IMR-90 (cell line): ENCODE measurements around the gene ZNF793. TPM values are rescaled to one million over a fixed set of nuclear protein-coding genes. Genes with fewer than 3 reads are reported as not detected.

Experiments used
- ATAC-seq: fragments of 200-7000 bp; cut with Tn5 transposase; 2 replicates; pipeline ENCODE4 v1.9.1; 2020; ENCODE audit warnings: low read depth, mild to moderate bottlenecking, moderate library complexity
- BruUV-seq: library from RNA; stranded (reverse); fragments of 400-500 nt; replicated peaks from 2 replicates; lab custom pipeline; 2021; lab: Mats Ljungman, UMichigan
- CTCF ChIA-PET: fragments of 300-600 bp; formaldehyde crosslinking; extraction: SDS; loops from one replicate; lab custom pipeline; 2021; ENCODE audit warnings: antibody characterized with exemption; lab: Yijun Ruan, JAX
- POLR2A ChIA-PET: fragments of 300-600 bp; sonication (Branson Sonifier 250); formaldehyde crosslinking; loops from one replicate; lab custom pipeline; 2022; ENCODE audit warnings: antibody characterized with exemption; ENCODE audit not compliant: unreplicated experiment; lab: Charles Lee
- DNase-seq: peaks from one replicate; pipeline ENCODE4 v3.0.0; 2013
- H2AFZ ChIP-seq: replicated peaks from 2 replicates; pipeline ENCODE3; 2013; ENCODE audit warnings: low read length, mild to moderate bottlenecking; ENCODE audit not compliant: poor library complexity
- H2AK5ac ChIP-seq: 2 replicates; pipeline ENCODE4 v1.6.1; 2013; ENCODE audit warnings: low read depth, low read length, inconsistent platforms
- H2AK9ac ChIP-seq: replicated peaks from 2 replicates; pipeline ENCODE3; 2013; ENCODE audit warnings: mild to moderate bottlenecking, low read depth, low read length, moderate library complexity; ENCODE audit not compliant: poor library complexity
- H2BK120ac ChIP-seq: 2 replicates; pipeline ENCODE4 v1.6.1; 2013; ENCODE audit warnings: low read depth, low read length, inconsistent platforms
- H2BK15ac ChIP-seq: 3 replicates; pipeline ENCODE4 v1.6.1; 2013; ENCODE audit warnings: low read depth, low read length, inconsistent platforms
- H2BK20ac ChIP-seq: 2 replicates; pipeline ENCODE4 v1.6.1; 2013; ENCODE audit warnings: low read depth, mild to moderate bottlenecking, inconsistent platforms, low read length, moderate library complexity
- H2BK5ac ChIP-seq: 2 replicates; pipeline ENCODE4 v1.6.1; 2013; ENCODE audit warnings: mild to moderate bottlenecking, low read depth, low read length, inconsistent platforms; ENCODE audit not compliant: poor library complexity, severe bottlenecking
- H3K14ac ChIP-seq: replicated peaks from 2 replicates; pipeline ENCODE4 v1.6.1; 2013; ENCODE audit warnings: low read depth, low read length, inconsistent platforms
- H3K18ac ChIP-seq: 2 replicates; pipeline ENCODE4 v1.6.1; 2013; ENCODE audit warnings: low read depth, low read length, control low read depth
- H3K23ac ChIP-seq: 2 replicates; pipeline ENCODE4 v1.6.1; 2013; ENCODE audit warnings: low read depth, low read length, inconsistent platforms
- H3K27ac ChIP-seq: 2 replicates; pipeline ENCODE4 v1.5.1; 2013; ENCODE audit warnings: mild to moderate bottlenecking, control low read depth, low read length; ENCODE audit not compliant: insufficient read depth
- H3K27me3 ChIP-seq: 2 replicates; pipeline ENCODE4 v1.6.1; 2013; ENCODE audit warnings: low read length; ENCODE audit not compliant: control insufficient read depth, insufficient read depth
- H3K36me3 ChIP-seq: 2 replicates; pipeline ENCODE4 v1.6.1; 2013; ENCODE audit warnings: low read length, mixed read lengths; ENCODE audit not compliant: control insufficient read depth, insufficient read depth
- H3K4ac ChIP-seq: 2 replicates; pipeline ENCODE4 v1.6.1; 2013; ENCODE audit warnings: low read depth, low read length, inconsistent platforms
- H3K4me1 ChIP-seq: 2 replicates; pipeline ENCODE4 v1.6.1; 2013; ENCODE audit warnings: low read length, mixed read lengths; ENCODE audit not compliant: control insufficient read depth, insufficient read depth
- H3K4me2 ChIP-seq: 2 replicates; pipeline ENCODE4 v1.6.1; 2013; ENCODE audit warnings: low read depth, mild to moderate bottlenecking, control low read depth, low read length, moderate library complexity
- H3K4me3 ChIP-seq: 2 replicates; pipeline ENCODE4 v1.5.1; 2013; ENCODE audit warnings: low read depth, mild to moderate bottlenecking, control low read depth, low read length, moderate library complexity; ENCODE audit not compliant: insufficient read depth
- H3K56ac ChIP-seq: 2 replicates; pipeline ENCODE4 v1.6.1; 2013; ENCODE audit warnings: low read length, inconsistent platforms; ENCODE audit not compliant: insufficient read depth; ENCODE audit errors: extremely low read depth
- H3K79me1 ChIP-seq, 2 experiments: 2 replicates each; pipeline ENCODE4 v1.6.1; 2013; ENCODE audit warnings: low read length in 2 of 2, inconsistent platforms in 1 of 2, low read depth in 1 of 2
- H3K9ac ChIP-seq: 2 replicates; pipeline ENCODE4 v1.6.1; 2013; ENCODE audit warnings: low read depth, low read length, control low read depth
- H3K9me1 ChIP-seq: 2 replicates; pipeline ENCODE4 v1.6.1; 2013; ENCODE audit warnings: low read length, inconsistent platforms; ENCODE audit not compliant: insufficient read depth
- H3K9me3 ChIP-seq: 2 replicates; pipeline ENCODE4 v1.6.1; 2013; ENCODE audit warnings: low read length; ENCODE audit not compliant: control insufficient read depth, insufficient read depth
- H4K20me1 ChIP-seq: 2 replicates; pipeline ENCODE4 v1.6.1; 2013; ENCODE audit warnings: low read length, inconsistent platforms; ENCODE audit not compliant: insufficient read depth
- H4K5ac ChIP-seq: 2 replicates; pipeline ENCODE4 v1.6.1; 2013; ENCODE audit warnings: mild to moderate bottlenecking, low read depth, low read length, control low read depth
- H4K8ac ChIP-seq, 2 experiments: 2 replicates each; pipeline ENCODE4 v1.6.1; 2013; ENCODE audit warnings: low read depth in 2 of 2, low read length in 2 of 2, control low read depth in 1 of 2, inconsistent platforms in 1 of 2
- H4K91ac ChIP-seq: 2 replicates; pipeline ENCODE4 v1.6.1; 2013; ENCODE audit warnings: low read depth, low read length, inconsistent platforms; ENCODE audit not compliant: insufficient read depth
- BHLHE40 ChIP-seq: fragments of 150-350 bp; IDR thresholded peaks from 2 replicates; pipeline ENCODE4 v1.6.1; 2016; ENCODE audit warnings: mild to moderate bottlenecking, low read depth, low read length
- CEBPB ChIP-seq: IDR thresholded peaks from 2 replicates; pipeline ENCODE4 v1.6.1; 2012; ENCODE audit warnings: low read depth, low read length, improper control_type of control experiment
- CHD1 ChIP-seq: IDR thresholded peaks from 2 replicates; pipeline ENCODE4 v1.6.1; 2012; ENCODE audit warnings: low read depth, low read length, improper control_type of control experiment
- CTCF ChIP-seq: conservative IDR thresholded peaks from 2 replicates; pipeline ENCODE4 v1.5.1; 2012; ENCODE audit warnings: mild to moderate bottlenecking, low read depth, low read length, improper control_type of control experiment
- ELK1 ChIP-seq: fragments of 150-350 bp; IDR thresholded peaks from 2 replicates; pipeline ENCODE4 v1.6.1; 2016; ENCODE audit warnings: low read depth, mild to moderate bottlenecking, low read length, moderate library complexity, borderline replicate concordance
- FOS ChIP-seq: fragments of 150-350 bp; IDR thresholded peaks from 2 replicates; pipeline ENCODE4 v1.6.1; 2016; ENCODE audit warnings: low read depth, low read length
- MAFK ChIP-seq: IDR thresholded peaks from 2 replicates; pipeline ENCODE4 v1.6.1; 2012; ENCODE audit warnings: low read depth, low read length, improper control_type of control experiment
- MAZ ChIP-seq: IDR thresholded peaks from 2 replicates; pipeline ENCODE4 v1.6.1; 2012; ENCODE audit warnings: low read depth, mild to moderate bottlenecking, low read length, improper control_type of control experiment, moderate library complexity, borderline replicate concordance
- POLR2A ChIP-seq: IDR thresholded peaks from 2 replicates; pipeline ENCODE4 v1.6.1; 2012; ENCODE audit warnings: mild to moderate bottlenecking, low read depth, low read length
- RAD21 ChIP-seq: IDR thresholded peaks from 2 replicates; pipeline ENCODE4 v1.6.1; 2012; ENCODE audit warnings: low read length, improper control_type of control experiment
- SMC3 ChIP-seq: fragments of 150-350 bp; IDR thresholded peaks from 2 replicates; pipeline ENCODE4 v1.6.1; 2016; ENCODE audit warnings: low read depth, mild to moderate bottlenecking, antibody characterized with exemption, low read length, moderate library complexity
- USF2 ChIP-seq: fragments of 150-350 bp; IDR thresholded peaks from 2 replicates; pipeline ENCODE4 v1.6.1; 2017; ENCODE audit warnings: mild to moderate bottlenecking, antibody characterized with exemption, low read length, low read depth
- WGBS, 2 experiments: methylation state at CpG; one replicate each; pipeline versions ENCODE4 v1.1.5 to v1.1.7; 2013; ENCODE audit warnings: missing lambda C conversion rate in 2 of 2; ENCODE audit not compliant: insufficient read length in 1 of 2; ENCODE audit errors: extremely low coverage in 2 of 2; 5-methylcytosine and 5-hydroxymethylcytosine counted together
- dilution Hi-C: fragments of 300-500 bp; cut with HindIII; formaldehyde crosslinking; loops from one replicate; pipeline ENCODE4 v1.14.3; 2018; ENCODE audit warnings: low sequenced_read_pairs; ENCODE audit not compliant: unreplicated experiment
- in situ Hi-C: fragments of 300-500 bp; cut with MboI; formaldehyde crosslinking; loops from 3 replicates; pipeline ENCODE4 v1.14.3; 2019; ENCODE audit warnings: low sequenced_read_pairs, inconsistent platforms, mixed read lengths
- intact Hi-C: fragments of 100-400 bp; cut with micrococcal nuclease; formaldehyde crosslinking; loops from 2 replicates; pipeline ENCODE4 v1.10.0; 2022
- polyA plus RNA-seq, 3 experiments: library from polyadenylated mRNA; depleted of rRNA; stranded (reverse); fragments of >200 nt; gene quantifications; 2 replicates each; pipeline ENCODE4 v1.2.3, GENCODE V29; 2012; ENCODE audit warnings: low replicate concordance in 1 of 3
- total RNA-seq: library from RNA; depleted of rRNA; stranded (reverse); fragments of >200 nt; gene quantifications from 2 replicates; pipeline ENCODE4 v1.2.3, GENCODE V29; 2012

Gene ZNF793
- total and polyA plus RNA-seq, 2 of the 4 experiments (the other 2 are of a cell fraction), result 0.50 to 0.72 TPM

- Histone ChIP-seq H2BK20ac (no peak overlapping the region), H2BK5ac (no peak overlapping the region), H4K5ac (no peak overlapping the region), H3K23ac (no peak overlapping the region), H3K9ac (no peak overlapping the region), H3K4me2 (no peak overlapping the region), H3K27me3 (no peaks in the 10 kb centered on the region), H3K4ac (no peak overlapping the region), H2AK5ac (no peak overlapping the region), H3K4me3 (no peak overlapping the region), H4K91ac (no peak overlapping the region), H3K36me3 (no peaks in the 10 kb centered on the region), H3K4me1 (no peaks in the 10 kb centered on the region), H2AFZ (no peak overlapping the region), H2BK120ac (no peak overlapping the region), H3K56ac (no peak overlapping the region), H2BK15ac (no peak overlapping the region), H3K14ac (no peak overlapping the region), H2AK9ac (no peak overlapping the region), H3K79me1 (no peaks in the 10 kb centered on the region), H3K18ac (no peak overlapping the region), H3K9me1 (no peaks in the 10 kb centered on the region), H4K20me1 (no peaks in the 10 kb centered on the region), H3K9me3 (peaks cover 24% of the 10 kb centered on the region), H4K8ac (no peak overlapping the region), H3K27ac (no peak overlapping the region)
- intact Hi-C loops, result no loop called here
- TF ChIP-seq BHLHE40 (no peak), RAD21 (no peak), MAFK (no peak), CTCF (no peak), USF2 (no peak), FOS (no peak), MAZ (no peak), CHD1 (no peak), POLR2A (no peak), SMC3 (no peak), CEBPB (no peak), ELK1 (no peak)
- in situ Hi-C loops, result no loop called here
- no peak for DNase-seq
- ChIA-PET POLR2A (no interaction called here), CTCF (no interaction called here)
- dilution Hi-C loops, result no loop called here
- no CpG with 5 or more reads among the region's 3 CpGs for WGBS, 2 experiments
- no peak for ATAC-seq
- BruUV-seq, result no TSS peak
Observed at GRCh38 chr19:37492213-37492612, 14.5 kb upstream of the ZNF793 start.
